Heart left ventricle (tissue), 13 donors: ENCODE measurements around the gene OPRD1.
"Not testable (repeated sequence)": the region's sequence is repeated elsewhere in the genome, so short reads cannot be mapped to it uniquely, and the experiment has no call there.

Source experiments
- POLR2A ChIP-seq, 2 donors: fragments of 450-650 bp; IDR thresholded peaks; one replicate each; pipeline ENCODE4 v1.6.1; 2017; ENCODE audit warnings: antibody characterized with exemption in 2 of 2, mild to moderate bottlenecking in 2 of 2, moderate library complexity in 2 of 2
- TF ChIP-seq, protein P1 (sequence below), 12 donors: fragments of 200-600 bp; sonication (generic) in 4 of 12; IDR thresholded peaks; one replicate each; pipeline versions ENCODE4 v1.5.0 to v1.8.0; 2018 to 2022; ENCODE audit warnings: antibody characterized with exemption in 12 of 12, mild to moderate bottlenecking in 5 of 12
- donor health status: ischemic (EF 13 %, LVEDD 7.1; RV severe dilation, severe dysfunction).
- donor health status: DM: no; HTN: yes; CAD: no.
- donor health status: DM: no; HTN: no; CAD: no.
- donor health status: ischemic (EF 25% LVEDD 6.9; RV normal size, moderate dysfunction).
- donor health status: ischemic (EF 25% LVEDD 5.7; RV mildly dilated, moderate dysfunction).
- donor health status: ischemic (EF 35%, LVEDD 5.7; RV mildly dilated, moderate dysfunction).
- donor health status: nonischemic (EF 11% LVEDD 7.7; RV severe dilation, severe dysfunction).
- donor health status: DM: yes; HTN: yes; CAD: no.
- donor health status: PGD.
- donor health status: ischemic (EF 29% LVEDD 5.4; RV normal size, mild dysfunction).
- donor health status: nonischemic (EF 23%, LVEDD 6.1; RV moderate dilation, normal function).

GRCh38 chr1:28824061-28824460, 12.1 kb downstream of the OPRD1 start:
- TF ChIP-seq, protein P1, sequence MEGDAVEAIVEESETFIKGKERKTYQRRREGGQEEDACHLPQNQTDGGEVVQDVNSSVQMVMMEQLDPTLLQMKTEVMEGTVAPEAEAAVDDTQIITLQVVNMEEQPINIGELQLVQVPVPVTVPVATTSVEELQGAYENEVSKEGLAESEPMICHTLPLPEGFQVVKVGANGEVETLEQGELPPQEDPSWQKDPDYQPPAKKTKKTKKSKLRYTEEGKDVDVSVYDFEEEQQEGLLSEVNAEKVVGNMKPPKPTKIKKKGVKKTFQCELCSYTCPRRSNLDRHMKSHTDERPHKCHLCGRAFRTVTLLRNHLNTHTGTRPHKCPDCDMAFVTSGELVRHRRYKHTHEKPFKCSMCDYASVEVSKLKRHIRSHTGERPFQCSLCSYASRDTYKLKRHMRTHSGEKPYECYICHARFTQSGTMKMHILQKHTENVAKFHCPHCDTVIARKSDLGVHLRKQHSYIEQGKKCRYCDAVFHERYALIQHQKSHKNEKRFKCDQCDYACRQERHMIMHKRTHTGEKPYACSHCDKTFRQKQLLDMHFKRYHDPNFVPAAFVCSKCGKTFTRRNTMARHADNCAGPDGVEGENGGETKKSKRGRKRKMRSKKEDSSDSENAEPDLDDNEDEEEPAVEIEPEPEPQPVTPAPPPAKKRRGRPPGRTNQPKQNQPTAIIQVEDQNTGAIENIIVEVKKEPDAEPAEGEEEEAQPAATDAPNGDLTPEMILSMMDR (IDR thresholded peaks at IDR 0.05): not testable (repeated sequence)
- TF ChIP-seq POLR2A (IDR thresholded peaks at IDR 0.05): not testable (repeated sequence)
